ENCODE results near the gene STX16.

Gene STX16

GRCh38 chr20:58656831-58657230, 5.7 kb downstream of the STX16 start:
- DNase-seq: no peak

DNA sequence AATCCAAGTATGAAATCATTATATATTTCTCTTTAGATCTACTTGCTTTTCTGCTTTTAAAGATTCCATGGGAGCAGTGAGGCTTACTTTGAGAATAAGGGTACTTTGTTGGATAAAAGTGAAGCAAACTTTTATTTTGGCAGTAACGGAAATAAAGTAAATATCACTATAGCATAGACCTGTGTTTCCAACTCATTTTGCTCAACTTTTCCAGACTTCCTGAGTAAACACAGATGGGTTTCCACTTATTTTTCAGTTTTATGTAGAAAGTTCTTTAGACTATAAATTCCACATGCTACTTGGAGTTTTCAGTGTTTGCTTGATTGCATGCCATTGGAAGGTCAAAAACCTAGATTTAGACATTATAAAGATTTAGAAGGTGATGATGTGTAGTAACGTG, 6.2 kb downstream of the STX16 start:
- DNase-seq: no peak

GRCh38 chr20:58657986-58658385, 6.9 kb downstream of the STX16 start:
- DNase-seq: no peak

DNA sequence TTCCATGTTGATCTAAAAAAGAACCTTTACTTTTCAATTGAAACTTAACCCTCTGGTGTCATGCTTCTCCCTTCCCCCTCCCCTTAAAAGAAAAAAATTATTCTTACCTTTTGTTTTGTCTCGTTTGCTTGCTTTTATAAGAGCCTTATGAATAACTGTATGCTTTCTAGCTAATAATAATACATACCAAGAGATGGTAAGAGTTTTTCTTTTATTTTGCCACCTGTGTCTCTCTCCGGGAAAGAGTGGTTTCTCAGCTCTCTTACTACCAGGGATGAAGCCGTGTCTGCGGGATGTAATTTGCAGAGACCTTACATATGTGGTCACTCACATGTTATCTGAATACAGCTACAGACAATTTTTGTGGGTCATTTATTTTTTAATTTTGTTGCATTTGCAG, 7.7 kb downstream of the STX16 start:
- no peak for DNase-seq

DNA sequence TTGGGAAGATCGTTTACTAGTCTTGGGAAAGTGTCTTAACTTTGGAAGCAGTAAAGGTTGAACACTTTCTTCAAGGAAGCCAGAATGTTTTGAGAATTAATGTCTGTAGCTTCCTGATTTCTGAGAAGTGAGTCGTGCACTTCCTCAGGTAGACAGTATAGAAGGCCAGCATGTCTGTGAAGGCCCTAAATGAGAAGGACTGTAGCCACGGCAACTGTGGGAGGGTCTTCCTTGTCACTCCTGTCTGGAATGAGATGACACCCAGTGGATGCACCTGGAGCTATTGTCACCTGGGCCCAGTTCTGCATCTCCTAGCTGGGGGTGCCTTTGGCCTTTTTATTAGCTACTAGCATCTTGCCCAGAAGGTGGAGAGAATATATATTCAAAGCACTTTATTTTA, 8.8 kb downstream of the STX16 start:
- no peak for DNase-seq

- DNase-seq: peak; percentile 42
Measured at GRCh38 chr20:58660855-58661597, 9.9 kb downstream of the STX16 start.

GRCh38 chr20:58661598-58662473, 10.8 kb downstream of the STX16 start:
- no peak for DNase-seq

- no peak for DNase-seq
Measured at GRCh38 chr20:58664331-58664730, 13.2 kb downstream of the STX16 start.

DNA sequence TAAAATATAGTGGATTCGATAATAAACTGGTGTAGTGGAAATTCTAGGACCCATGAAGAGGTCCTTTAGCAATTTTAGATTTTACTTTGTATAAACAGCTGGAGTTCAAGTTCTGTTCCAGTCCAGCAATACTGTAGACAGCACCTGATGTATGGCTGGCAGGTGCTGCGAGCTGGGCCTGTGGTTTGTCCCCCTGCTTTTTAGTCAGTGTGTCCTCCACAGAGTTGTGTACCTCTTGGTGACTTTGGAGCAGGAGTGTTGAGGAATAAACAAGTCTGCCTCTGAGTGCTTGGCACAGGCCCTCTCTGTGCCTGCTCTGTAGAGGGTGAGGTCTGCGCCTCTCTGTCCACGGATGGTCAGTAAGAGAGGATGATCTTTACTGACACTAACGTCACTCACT, 13.8 kb downstream of the STX16 start:
- no peak for DNase-seq

DNA sequence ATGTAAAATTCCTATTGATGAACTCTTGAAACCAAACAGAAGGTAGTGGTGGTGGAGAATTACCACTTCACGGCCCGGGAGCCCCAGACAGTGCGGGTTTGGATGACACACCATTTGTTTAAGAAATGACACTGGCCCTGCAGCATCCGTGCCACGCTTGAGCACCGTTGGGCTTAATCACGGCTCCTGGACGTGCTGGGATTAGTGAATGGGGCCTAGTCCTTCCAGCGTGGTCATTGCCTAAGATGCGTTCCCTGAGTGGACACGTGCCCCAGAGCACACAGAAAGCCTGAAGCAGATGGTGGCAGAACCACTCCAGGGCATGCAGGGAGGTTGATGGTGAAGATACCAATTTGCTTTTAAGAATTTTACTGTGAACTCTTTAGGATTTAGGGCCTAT, 14.5 kb downstream of the STX16 start:
- DNase-seq: no peak

DNA sequence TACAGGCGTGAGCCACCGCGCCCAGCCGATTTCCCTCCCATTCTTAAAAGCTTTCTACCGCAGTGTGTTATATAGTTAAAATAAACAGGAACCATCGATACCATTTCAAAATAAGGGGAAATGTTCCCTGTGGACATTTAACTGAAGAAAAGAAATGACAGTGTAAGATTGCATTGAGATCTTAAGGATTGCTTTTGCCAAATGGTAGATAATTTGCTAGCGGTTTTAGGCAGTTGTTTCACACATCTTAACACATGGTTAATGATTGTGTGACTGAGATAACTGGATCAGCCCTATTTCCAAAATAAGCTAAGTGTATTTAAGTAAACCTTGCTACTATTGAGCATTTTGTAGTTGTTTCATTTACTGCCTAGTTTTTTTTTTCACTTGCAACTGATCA, 15.6 kb downstream of the STX16 start:
- no peak for DNase-seq

GRCh38 chr20:58667975-58668374, 16.9 kb downstream of the STX16 start:
- no peak for DNase-seq

DNA sequence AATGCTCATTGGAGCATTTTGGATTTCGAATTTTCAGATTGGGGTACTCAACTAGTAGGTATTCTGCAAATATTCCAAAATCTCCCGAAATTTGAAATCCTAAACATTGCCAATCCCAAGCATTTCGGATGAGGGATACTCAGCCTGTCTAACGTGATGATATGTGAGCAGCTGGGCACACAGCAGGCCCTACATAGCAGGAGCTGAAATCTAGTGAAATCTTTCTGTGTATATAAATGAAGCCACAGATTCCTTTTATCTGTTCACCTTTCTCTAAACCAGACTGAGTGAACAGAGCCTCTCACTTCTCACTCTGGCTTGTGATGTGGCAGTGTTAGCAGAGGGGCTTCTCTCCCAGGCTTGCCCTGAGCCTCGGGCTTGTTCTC, 17.8 kb downstream of the STX16 start:
- no peak for DNase-seq

GRCh38 chr20:58669287-58670006, 18.4 kb downstream of the STX16 start:
- DNase-seq: no peak

GRCh38 chr20:58670102-58670501, 19.0 kb downstream of the STX16 start:
- DNase-seq: no peak

- DNase-seq: no peak
Measured at GRCh38 chr20:58670659-58671058, 19.6 kb downstream of the STX16 start.

DNA sequence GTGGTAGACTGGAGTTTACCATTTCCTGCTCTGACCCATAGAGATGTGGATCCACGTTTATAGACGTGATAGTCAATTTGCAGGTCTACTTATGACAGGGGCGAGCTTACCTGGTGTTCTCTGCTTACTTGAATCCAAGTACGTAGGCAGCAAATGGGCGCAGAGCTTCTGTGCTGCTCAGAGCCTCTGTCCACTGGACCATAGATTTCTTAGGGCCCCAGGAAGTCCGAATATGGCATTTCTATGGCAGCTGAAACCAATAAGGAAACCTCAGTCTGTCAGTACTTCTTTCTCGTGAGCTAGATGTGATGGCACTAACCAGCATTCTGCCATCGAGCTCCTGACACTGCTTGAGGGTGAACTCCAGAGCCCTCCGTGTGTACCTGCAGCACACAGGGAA, 22.0 kb downstream of the STX16 start:
- no peak for DNase-seq

GRCh38 chr20:58675146-58675584, 24.1 kb downstream of the STX16 start:
- no peak for DNase-seq

DNA sequence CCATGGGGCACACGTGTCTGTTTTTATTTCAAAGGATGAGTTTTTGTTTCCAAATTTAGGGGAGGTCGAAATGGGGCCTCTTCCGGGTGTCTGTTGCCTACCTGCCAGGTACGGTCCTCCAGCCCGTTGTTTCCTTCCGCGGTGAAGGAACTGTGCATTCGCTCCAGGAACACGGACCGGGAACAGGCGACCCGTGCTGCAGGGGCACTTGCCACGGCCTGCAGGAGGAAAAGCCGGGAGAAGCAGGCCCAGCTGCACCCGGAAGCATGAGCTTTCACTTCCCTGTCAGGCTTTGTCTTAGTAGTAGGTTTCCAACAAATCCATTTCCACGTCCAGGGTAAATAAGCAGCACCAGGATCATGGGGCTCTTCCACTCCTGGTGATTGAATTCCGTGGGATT, 24.6 kb downstream of the STX16 start:
- no peak for DNase-seq

- DNase-seq: no peak
Measured at GRCh38 chr20:58676161-58676560, 25.1 kb downstream of the STX16 start.

DNA sequence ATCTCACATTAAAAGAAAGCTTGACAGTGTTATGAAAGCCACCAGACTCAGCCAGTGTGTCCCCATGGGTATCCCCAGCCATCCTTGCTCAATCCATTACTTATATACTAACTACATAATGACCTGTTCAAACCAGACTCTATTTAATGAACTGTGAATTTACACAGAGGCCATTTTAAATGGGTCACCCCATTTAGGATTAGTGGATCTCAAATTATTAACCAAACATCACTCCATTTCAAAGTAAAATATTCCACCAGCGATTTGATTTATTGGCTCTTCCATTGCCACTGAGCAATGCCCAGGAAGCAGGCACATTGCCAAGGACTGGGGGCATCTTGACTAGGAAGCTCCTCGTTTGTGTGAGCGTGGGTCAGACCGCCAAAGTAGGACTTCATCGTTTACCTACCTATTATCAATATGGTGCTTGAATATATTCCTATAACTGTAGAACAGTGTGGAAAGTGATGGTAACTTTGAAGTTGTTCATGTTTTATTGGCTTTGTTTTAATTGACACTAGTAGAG, 26.1 kb downstream of the STX16 start:
- DNase-seq: no peak

GRCh38 chr20:58677808-58678207, 26.7 kb downstream of the STX16 start:
- DNase-seq: no peak

DNA sequence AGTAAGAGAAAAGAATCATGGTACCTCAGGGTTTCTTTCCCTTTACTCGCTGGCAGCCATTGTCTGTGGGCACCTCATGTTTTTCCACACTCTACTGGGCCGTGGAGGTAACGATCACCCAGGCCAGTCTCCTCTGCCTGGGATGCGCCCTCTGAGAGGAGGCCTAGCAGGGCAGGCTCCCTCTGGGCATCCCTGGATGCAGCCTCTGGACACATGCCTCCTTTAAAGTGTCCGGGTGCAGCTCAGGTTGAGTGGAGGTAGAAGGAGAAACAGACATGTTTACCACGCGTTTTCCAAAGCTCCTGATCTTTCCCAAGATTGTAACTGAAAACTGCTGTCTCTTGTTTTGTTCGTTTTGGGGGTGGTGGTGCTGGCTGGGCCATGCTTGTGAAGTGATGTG, 27.7 kb downstream of the STX16 start:
- no peak for DNase-seq
